ENCODE measurements around the gene ABCB8.
A peak's percentile ranks its signal among the peaks of the same experiment; 100 is the strongest.

The ABCB8 gene

GRCh38 chr7:151059367-151060112, 31.3 kb downstream of the ABCB8 start, which contains the start of gene SLC4A2:
SLC4A2 (plus strand) TSS chr7:151059589; CDS start chr7:151061988, 2,399 bp downstream.
- DNase-seq, result peak; percentile 45 to 67

GRCh38 chr7:151060113-151060415, 31.8 kb downstream of the ABCB8 start:
- DNase-seq, result no peak

- DNase-seq, result peak in 1 of 2 experiments; percentile 38
Measured at GRCh38 chr7:151060416-151061212, 32.4 kb downstream of the ABCB8 start.

GRCh38 chr7:151061213-151062110, 33.2 kb downstream of the ABCB8 start:
- DNase-seq, result no peak

- no peak for DNase-seq
Measured at GRCh38 chr7:151062111-151062398, 33.8 kb downstream of the ABCB8 start.

- DNase-seq, result no peak
Measured at GRCh38 chr7:151062399-151063211, 34.4 kb downstream of the ABCB8 start.

- no peak for DNase-seq
Measured at GRCh38 chr7:151063212-151063561, 34.9 kb downstream of the ABCB8 start.

GRCh38 chr7:151064454-151064853, 36.2 kb downstream of the ABCB8 start:
- no peak for DNase-seq

- no peak for DNase-seq
Measured at GRCh38 chr7:151064993-151065392, 36.7 kb downstream of the ABCB8 start.

- no peak for DNase-seq
Measured at GRCh38 chr7:151065516-151065915, 37.3 kb downstream of the ABCB8 start.

GRCh38 chr7:151066273-151066974, 38.2 kb downstream of the ABCB8 start:
- no peak for DNase-seq

- DNase-seq, result no peak
Measured at GRCh38 chr7:151068069-151068773, 40.0 kb downstream of the ABCB8 start.

GRCh38 chr7:151069841-151070573, 41.8 kb downstream of the ABCB8 start:
- DNase-seq, result no peak

GRCh38 chr7:151070574-151070960, 42.3 kb downstream of the ABCB8 start:
- DNase-seq, result no peak

GRCh38 chr7:151071032-151071866, 43.0 kb downstream of the ABCB8 start:
- no peak for DNase-seq

- DNase-seq, result no peak
Measured at GRCh38 chr7:151073990-151074389, 45.7 kb downstream of the ABCB8 start.

GRCh38 chr7:151074817-151075661, 46.8 kb downstream of the ABCB8 start:
- no peak for DNase-seq

- DNase-seq, result no peak
Measured at GRCh38 chr7:151075662-151075971, 47.4 kb downstream of the ABCB8 start.

- DNase-seq, result no peak
Measured at GRCh38 chr7:151075978-151076426, 47.8 kb downstream of the ABCB8 start.
